ENCODE measurements around the gene SKIDA1.

SKIDA1 gene

GRCh38 chr10:21517134-21518031 is 8.1 kb downstream of the SKIDA1 start:
- peak; percentile 66 for DNase-seq (ENCODE audit: low spot score)

DNA sequence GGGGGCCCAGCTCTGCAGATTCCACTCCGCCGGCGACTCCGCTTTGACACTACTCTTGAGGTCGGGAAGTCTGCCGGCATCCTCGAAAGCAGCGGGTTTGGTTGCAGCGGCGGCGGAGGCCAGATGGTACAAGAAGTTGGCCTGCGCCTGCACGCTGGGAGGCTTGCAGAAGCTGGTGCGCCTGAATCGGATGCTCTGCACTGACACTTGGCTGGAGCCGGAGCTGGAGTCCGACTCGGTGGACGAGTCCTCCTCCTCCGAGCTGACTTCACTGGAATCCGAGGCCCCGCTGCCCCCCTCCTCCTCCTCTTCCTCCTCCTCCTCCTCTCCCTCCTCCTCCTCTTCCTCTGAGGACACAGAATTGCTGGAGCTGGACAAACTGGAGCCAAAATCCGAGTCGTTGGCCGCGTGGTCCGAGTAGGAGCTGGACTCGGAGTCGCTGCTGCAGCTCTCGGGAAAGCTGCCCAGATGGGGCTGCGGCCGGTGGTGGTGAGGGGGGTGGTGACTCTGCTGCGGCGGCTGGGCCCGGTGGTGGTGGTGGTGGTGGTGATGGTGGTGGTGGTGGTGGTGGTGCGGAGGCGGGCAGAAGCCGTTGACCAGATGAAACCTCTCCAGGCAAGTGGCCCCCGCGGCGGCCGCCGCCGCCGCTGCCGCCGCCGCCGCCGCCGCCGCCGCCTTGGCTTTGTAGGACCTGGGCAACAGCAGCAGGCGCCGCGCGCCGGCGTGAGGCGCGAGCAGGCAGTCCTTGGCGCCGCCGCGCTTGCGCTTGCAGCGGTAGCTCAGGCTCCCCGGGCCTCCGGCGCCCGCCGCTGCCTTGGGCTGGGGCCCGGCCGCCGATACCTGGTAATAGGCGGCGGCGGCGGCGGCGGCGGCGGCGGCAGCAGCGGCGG is 9.0 kb downstream of the SKIDA1 start:
- peak; percentile 68 for DNase-seq (ENCODE audit: low spot score)

DNA sequence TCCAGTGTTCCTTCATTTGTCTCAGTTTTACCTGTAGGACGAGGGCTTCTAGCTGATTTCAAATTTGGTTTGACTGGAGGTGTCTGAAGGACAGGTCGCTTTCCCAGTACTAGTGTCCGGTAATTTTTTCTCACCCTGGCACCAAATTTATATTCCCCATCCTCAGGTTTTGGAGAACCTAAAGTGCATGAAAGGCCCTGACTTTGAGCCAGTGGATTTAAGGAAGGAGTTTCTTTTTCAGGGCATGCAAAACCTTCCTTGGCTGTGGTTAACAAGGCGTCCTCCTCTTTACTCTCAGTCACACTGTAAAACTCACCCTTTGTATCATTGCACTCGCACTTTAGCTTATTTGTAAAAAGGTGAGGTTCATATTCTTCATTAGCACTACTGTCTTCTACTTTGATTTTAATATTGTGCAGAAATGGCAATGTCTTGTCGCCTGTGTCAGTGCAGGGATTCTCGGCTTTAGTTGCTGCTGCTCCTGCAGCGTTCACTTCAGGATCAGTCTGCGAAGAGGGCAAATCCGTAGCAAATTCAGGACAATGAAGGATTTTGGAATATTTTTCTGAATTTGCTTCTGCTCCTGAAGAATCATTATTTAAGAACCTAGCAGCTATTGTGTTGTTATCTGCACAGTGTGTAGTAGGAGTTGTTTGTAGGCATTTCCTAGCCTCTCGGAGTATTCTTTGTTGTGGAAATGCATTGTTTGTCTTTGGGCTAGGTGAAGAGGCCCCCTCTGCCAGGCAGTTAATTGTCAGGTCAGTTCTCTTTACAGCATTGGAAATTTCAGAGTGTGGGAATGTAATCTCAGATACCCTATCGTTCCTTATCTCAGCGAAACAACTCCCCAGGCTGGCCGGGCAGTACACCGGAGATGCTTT is 9.9 kb downstream of the SKIDA1 start:
- no peak for DNase-seq (ENCODE audit: low spot score)

- no peak for DNase-seq (ENCODE audit: low spot score)
These were observed 10.6 kb downstream of the SKIDA1 start for GRCh38 chr10:21514818-21515351.

GRCh38 chr10:21514129-21514817 is 11.2 kb downstream of the SKIDA1 start:
- no peak for DNase-seq (ENCODE audit: low spot score)

- DNase-seq (ENCODE audit: low spot score) = no peak
These were observed 12.1 kb downstream of the SKIDA1 start for GRCh38 chr10:21513405-21513788.

DNA sequence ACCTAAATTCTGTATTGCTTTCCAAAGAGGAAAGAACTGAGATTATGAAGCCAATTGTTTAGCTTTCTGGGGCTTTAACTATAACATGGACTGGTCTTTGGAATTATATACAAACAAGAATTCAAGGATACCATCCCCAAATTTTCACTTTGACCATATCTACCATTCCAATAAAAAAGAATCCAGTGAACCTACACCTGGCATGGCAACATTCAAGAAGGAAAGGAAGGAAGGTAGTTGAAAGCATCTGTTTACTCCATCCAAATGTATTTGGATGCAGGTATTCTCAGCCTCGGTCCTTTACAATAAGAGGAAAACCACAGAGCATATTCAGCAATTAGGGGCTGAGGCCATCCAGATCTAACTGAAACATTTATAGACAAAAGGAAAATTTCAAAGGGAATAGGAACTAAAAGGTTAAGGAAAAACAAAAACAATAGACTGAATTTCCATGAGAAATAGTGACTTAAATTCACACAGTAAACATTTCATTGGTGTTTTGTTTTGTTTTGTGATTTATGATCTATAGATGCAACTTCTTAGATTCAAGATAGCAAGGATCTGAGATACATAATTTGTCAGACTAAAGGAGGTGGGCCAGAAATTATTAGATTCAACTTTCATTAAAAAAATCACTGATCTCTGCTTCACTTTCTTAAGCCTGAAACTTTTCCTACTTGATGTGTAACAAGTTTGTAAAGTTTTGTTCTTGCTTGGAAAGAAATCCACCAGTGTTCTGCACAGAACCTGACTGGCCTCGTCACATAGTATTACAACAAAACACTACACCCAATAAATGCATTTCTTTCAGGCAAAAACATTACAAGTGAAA is 12.7 kb downstream of the SKIDA1 start:
- DNase-seq (ENCODE audit: low spot score) = no peak

- DNase-seq (ENCODE audit: low spot score) = no peak
These were observed 13.4 kb downstream of the SKIDA1 start for GRCh38 chr10:21511946-21512572.

DNA sequence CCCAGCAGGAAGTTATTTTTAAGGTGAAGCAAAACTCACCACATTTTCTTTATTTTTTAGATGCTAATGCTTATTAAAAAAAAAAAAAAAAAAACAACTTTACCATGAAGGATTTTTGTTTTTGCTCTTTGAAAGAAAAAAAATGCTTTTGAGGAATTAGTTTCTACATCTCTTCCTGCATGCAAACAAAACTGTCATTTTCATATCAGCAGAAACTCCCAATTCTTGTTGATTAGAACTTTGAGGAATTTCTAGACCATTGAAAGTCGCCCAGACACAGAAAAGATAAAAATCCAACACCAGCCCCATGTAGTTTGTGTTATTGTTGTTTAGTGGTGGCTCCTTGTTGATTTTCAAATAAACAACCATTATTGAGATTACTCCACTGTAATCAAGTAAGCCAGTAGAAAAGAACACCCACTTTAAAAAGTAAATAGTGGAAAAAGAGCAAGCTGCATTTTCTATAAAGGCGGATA is 14.3 kb downstream of the SKIDA1 start:
- no peak for DNase-seq (ENCODE audit: low spot score)

GRCh38 chr10:21510241-21511094 is 15.0 kb downstream of the SKIDA1 start:
- no peak for DNase-seq (ENCODE audit: low spot score)

- no peak for DNase-seq (ENCODE audit: low spot score)
These were observed 15.9 kb downstream of the SKIDA1 start for GRCh38 chr10:21509341-21510240.

DNA sequence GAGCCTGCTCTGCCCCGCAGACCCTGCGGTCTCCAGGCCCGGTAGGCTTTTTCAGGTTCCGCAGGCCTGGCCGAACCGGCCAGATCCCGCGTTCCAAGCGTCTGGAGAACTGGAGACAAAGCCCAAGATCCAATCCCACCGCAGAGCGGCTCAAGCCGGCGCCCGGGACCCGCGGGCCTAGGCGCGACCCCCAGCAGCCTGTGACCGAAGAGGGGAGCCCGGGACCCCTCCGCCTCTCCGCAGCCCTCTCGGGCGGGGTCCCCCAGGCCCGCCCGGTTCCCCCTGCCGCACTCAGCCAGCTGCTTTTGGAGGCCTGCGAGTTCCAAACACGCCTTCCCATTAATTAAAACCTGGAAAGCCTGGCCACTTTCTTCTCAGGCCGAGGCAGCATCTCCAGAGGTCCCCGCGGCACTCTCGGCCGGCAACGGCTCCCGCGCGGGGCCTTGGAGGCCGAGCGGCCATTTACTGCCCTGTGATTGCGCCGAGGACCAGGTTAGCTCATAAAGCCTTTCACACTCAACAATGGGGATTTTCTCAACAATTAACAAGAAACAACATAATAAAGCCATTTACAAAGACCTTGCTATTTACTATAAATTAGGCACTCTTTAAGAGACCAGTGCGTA is 16.7 kb downstream of the SKIDA1 start:
- no peak for DNase-seq (ENCODE audit: low spot score)

- DNase-seq (ENCODE audit: low spot score) = no peak
These were observed 18.3 kb downstream of the SKIDA1 start for GRCh38 chr10:21507150-21507549.

GRCh38 chr10:21506351-21506750 is 19.1 kb downstream of the SKIDA1 start:
- no peak for DNase-seq (ENCODE audit: low spot score)

GRCh38 chr10:21505711-21506278 is 19.7 kb downstream of the SKIDA1 start:
- no peak for DNase-seq (ENCODE audit: low spot score)

DNA sequence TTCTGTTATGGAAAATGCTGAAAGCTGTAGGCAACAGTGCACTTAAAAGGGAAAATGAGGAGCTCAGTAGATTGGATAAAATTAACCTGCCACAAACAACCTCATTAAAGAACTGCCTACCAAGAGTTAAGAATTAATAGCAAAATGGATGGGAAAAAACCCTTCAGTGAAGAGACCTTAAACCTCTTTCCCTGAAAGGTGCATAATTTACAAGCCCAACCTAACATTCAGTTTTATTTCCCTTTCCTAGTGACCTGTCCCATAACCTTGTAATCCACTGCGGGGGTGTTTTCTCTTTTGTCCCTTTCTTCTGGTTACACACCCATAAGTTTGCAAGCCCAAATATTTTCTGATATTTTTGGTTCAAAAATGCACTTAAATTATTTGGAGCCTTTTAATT is 21.9 kb downstream of the SKIDA1 start:
- DNase-seq (ENCODE audit: low spot score) = no peak

DNA sequence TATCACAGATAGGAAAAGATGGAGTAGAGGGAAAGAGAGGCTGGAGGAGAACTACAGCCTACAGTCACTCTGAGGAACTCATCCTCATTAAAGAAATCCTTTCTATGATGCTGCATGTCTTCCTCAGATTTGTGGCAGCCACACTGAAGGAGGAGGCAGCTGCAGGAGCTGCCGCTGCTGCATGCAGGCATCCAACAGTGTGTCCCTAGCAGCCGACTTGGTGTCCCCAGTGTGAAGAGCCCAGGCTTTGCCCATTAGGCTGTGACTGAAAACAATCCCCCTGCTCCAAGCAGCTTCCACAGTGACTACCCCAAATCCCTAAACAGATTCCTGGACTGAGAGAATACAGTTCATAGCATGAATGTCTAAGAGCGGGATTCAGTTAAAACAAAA is 23.1 kb downstream of the SKIDA1 start:
- no peak for DNase-seq (ENCODE audit: low spot score)
